ENCODE measurements around the gene MYH15. TPM values are rescaled to one million over a fixed set of nuclear protein-coding genes. Genes with fewer than 3 reads are reported as not detected.

MYH15 gene
- total RNA-seq, 2 donors from 2014 or later: 0.07 to 0.15 TPM

- H3K4me3 ChIP-seq (ENCODE audit: low read length): no peak overlapping the region
- DNase-seq: no peak
- Mint-ChIP-seq H3K27ac (no peak overlapping the region), H3K4me3 (no peak overlapping the region), H3K36me3 (ENCODE audit: low read depth) (no peaks in the 10 kb centered on the region), H3K27me3 (ENCODE audit: insufficient read depth) (no peaks in the 10 kb centered on the region), H3K4me1 (no peaks in the 10 kb centered on the region), H3K9me3 (no peaks in the 10 kb centered on the region)
- H3K4me1 ChIP-seq (ENCODE audit: control insufficient read depth, insufficient read depth, low read length): no peaks in the 10 kb centered on the region
- H3K36me3 ChIP-seq (ENCODE audit: control insufficient read depth, insufficient read depth, low read length): no peaks in the 10 kb centered on the region
- H3K27me3 ChIP-seq (ENCODE audit: control insufficient read depth, insufficient read depth, low read length, poor library complexity, severe bottlenecking): no peaks in the 10 kb centered on the region
- no peak overlapping the region for H3K9ac ChIP-seq (ENCODE audit: extremely low read depth, low read length, poor library complexity, severe bottlenecking)
- no peak for TF ChIP-seq CTCF (conservative IDR thresholded peaks at IDR 0.05)
- H3K27ac ChIP-seq (ENCODE audit: low read depth, low read length): no peak overlapping the region
- H3K9me3 ChIP-seq (ENCODE audit: control insufficient read depth, low read length): no peaks in the 10 kb centered on the region
- WGBS, 2 experiments (ENCODE audit: insufficient coverage in 1 of 2, insufficient read length in 1 of 2): 90 to 93% methylated on average over 4 to 5 of the region's 5 CpGs
Observed at GRCh38 chr3:108501535-108501934, 8.9 kb downstream of the MYH15 start.

GRCh38 chr3:108500728-108501127, 9.7 kb downstream of the MYH15 start:
- WGBS, 2 experiments (ENCODE audit: insufficient coverage in 1 of 2, insufficient read length in 1 of 2): 78 to 89% methylated on average over 1 of the region's 1 CpG
- Mint-ChIP-seq H3K9me3 (no peaks in the 10 kb centered on the region), H3K4me3 (no peak overlapping the region), H3K36me3 (ENCODE audit: low read depth) (no peaks in the 10 kb centered on the region), H3K27me3 (ENCODE audit: insufficient read depth) (no peaks in the 10 kb centered on the region), H3K4me1 (no peaks in the 10 kb centered on the region), H3K27ac (no peak overlapping the region)
- no peaks in the 10 kb centered on the region for H3K4me1 ChIP-seq (ENCODE audit: control insufficient read depth, insufficient read depth, low read length)
- H3K9me3 ChIP-seq (ENCODE audit: control insufficient read depth, low read length): no peaks in the 10 kb centered on the region
- H3K36me3 ChIP-seq (ENCODE audit: control insufficient read depth, insufficient read depth, low read length): no peaks in the 10 kb centered on the region
- no peaks in the 10 kb centered on the region for H3K27me3 ChIP-seq (ENCODE audit: control insufficient read depth, insufficient read depth, low read length, poor library complexity, severe bottlenecking)
- TF ChIP-seq CTCF (conservative IDR thresholded peaks at IDR 0.05): no peak
- no peak for DNase-seq
- H3K9ac ChIP-seq (ENCODE audit: extremely low read depth, low read length, poor library complexity, severe bottlenecking): no peak overlapping the region
- no peak overlapping the region for H3K27ac ChIP-seq (ENCODE audit: low read depth, low read length)
- H3K4me3 ChIP-seq (ENCODE audit: low read length): no peak overlapping the region

GRCh38 chr3:108497271-108497670, 13.1 kb downstream of the MYH15 start:
- Histone ChIP-seq H3K27ac (ENCODE audit: low read depth, low read length) (no peak overlapping the region), H3K4me3 (ENCODE audit: low read length) (no peak overlapping the region), H3K4me1 (ENCODE audit: control insufficient read depth, insufficient read depth, low read length) (no peaks in the 10 kb centered on the region), H3K9me3 (ENCODE audit: control insufficient read depth, low read length) (no peaks in the 10 kb centered on the region), H3K9ac (ENCODE audit: extremely low read depth, low read length, poor library complexity, severe bottlenecking) (no peak overlapping the region), H3K27me3 (ENCODE audit: control insufficient read depth, insufficient read depth, low read length, poor library complexity, severe bottlenecking) (no peaks in the 10 kb centered on the region), H3K36me3 (ENCODE audit: control insufficient read depth, insufficient read depth, low read length) (no peaks in the 10 kb centered on the region)
- no peak overlapping the region for H3K27ac Mint-ChIP-seq
- no peaks in the 10 kb centered on the region for H3K36me3 Mint-ChIP-seq (ENCODE audit: low read depth)
- 97% methylated on average over 1 of the region's 1 CpG; no CpG with 5 or more reads in 1 of the 2 experiments for WGBS, 2 experiments (ENCODE audit: insufficient coverage in 1 of 2, insufficient read length in 1 of 2)
- H3K4me3 Mint-ChIP-seq: no peak overlapping the region
- H3K27me3 Mint-ChIP-seq (ENCODE audit: insufficient read depth): no peaks in the 10 kb centered on the region
- no peaks in the 10 kb centered on the region for H3K4me1 Mint-ChIP-seq
- no peak for DNase-seq
- TF ChIP-seq CTCF (conservative IDR thresholded peaks at IDR 0.05): no peak
- no peaks in the 10 kb centered on the region for H3K9me3 Mint-ChIP-seq
